IPS DF 6.9 (cell line): ENCODE measurements around the gene ZNF469.

Experiments
- DNase-seq: peaks from one replicate; pipeline ENCODE4 v3.0.0-alpha.2; 2013; ENCODE audit warnings: low read depth, low spot score
- H3K27ac ChIP-seq: one replicate; pipeline ENCODE4 v1.5.1; 2013; ENCODE audit warnings: low read length, control low read depth
- H3K27me3 ChIP-seq: 2 replicates; pipeline ENCODE4 v1.6.1; 2013; ENCODE audit warnings: mild to moderate bottlenecking, low read length; ENCODE audit not compliant: control insufficient read depth, insufficient read depth
- H3K36me3 ChIP-seq: 2 replicates; pipeline ENCODE4 v1.6.1; 2013; ENCODE audit warnings: low read length; ENCODE audit not compliant: control insufficient read depth, insufficient read depth
- H3K4me1 ChIP-seq: 2 replicates; pipeline ENCODE4 v1.6.1; 2013; ENCODE audit warnings: low read length; ENCODE audit not compliant: control insufficient read depth, insufficient read depth
- H3K4me3 ChIP-seq: 2 replicates; pipeline ENCODE4 v1.5.1; 2013; ENCODE audit warnings: mild to moderate bottlenecking, low read length
- H3K9me3 ChIP-seq: 2 replicates; pipeline ENCODE4 v1.6.1; 2013; ENCODE audit warnings: low read length, inconsistent platforms; ENCODE audit not compliant: control insufficient read depth, insufficient read depth
- WGBS: extraction: QIAGEN DNeasy Blood & Tissue Kit; methylation state at CpG from one replicate; pipeline ENCODE4 v1.1.7; 2013; ENCODE audit warnings: mixed read lengths, missing lambda C conversion rate; ENCODE audit not compliant: insufficient read length, insufficient coverage; 5-methylcytosine and 5-hydroxymethylcytosine counted together

ZNF469 gene

DNA sequence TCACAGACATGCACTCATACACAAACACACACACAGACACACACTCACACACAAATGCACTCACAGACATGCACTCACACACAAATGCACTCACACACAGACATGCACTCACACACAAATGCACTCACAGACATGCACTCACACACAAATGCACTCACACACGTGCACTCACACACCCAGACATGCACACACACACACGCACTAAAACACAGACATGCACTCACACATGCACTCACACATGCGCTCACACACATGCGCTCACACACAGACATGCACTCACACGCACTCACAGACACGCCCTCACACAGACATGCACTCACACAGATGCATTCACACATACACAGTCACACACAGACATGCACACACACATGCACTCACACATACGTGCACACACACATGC, 2.7 kb upstream of the ZNF469 start:
- Histone ChIP-seq H3K27me3 (peaks cover 22% of the 10 kb centered on the region), H3K9me3 (no peaks in the 10 kb centered on the region), H3K4me1 (peaks cover 17% of the 10 kb centered on the region), H3K36me3 (no peaks in the 10 kb centered on the region), H3K4me3 (no peak overlapping the region), H3K27ac (no peak overlapping the region)
- no peak for DNase-seq
- WGBS: no CpG with 5 or more reads among the region's 7 CpGs

DNA sequence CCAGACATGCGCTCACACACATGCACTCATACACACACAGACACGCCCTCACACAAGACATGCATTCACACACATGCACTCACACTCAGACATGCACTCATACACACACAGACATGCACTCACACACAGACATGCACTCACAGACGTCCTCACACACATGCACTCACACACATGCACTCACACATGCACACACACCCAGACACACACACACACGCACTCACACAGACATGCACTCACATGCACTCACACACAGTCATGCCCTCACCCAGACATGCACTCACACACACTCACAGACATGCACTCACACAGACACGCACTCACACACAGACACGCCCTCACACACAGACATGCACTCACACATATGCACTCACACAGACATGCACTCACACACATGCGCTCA, 2.1 kb upstream of the ZNF469 start:
- H3K27ac ChIP-seq: no peak overlapping the region
- H3K9me3 ChIP-seq: no peaks in the 10 kb centered on the region
- H3K4me3 ChIP-seq: no peak overlapping the region
- no peak for DNase-seq
- peaks cover 23% of the 10 kb centered on the region for H3K27me3 ChIP-seq
- no CpG with 5 or more reads among the region's 7 CpGs for WGBS
- H3K36me3 ChIP-seq: no peaks in the 10 kb centered on the region
- peaks cover 17% of the 10 kb centered on the region for H3K4me1 ChIP-seq

DNA sequence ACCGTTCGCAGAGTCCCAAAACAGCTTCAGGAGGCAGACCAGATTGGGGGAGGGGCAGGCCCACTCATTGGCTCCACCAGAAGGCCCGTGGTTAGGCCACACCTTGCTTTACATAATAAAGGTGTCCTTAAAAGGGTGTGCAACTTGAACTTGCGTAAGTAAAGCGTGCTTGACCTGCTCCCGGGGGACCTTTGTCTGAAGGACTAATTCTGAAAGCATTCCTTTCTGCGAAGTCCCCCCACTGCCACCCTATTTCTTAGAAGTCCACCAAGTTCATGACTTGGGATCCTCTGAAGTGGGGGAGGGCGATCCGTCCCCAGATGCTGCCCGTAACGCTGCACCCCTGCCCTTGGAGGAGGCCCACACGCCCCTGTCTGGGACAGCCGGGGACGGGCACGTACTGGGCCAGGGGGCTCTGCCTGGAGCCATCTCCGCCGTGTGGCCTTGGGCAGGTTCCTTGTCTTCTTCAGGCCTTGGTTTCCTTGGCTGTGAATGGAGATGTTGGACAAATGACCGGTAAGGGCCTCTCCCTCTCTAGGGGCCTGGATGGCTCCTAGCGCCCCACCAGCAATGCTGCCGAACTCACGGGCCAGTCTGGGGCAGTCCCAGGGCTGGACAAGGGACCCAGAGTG, 823 bp upstream of the ZNF469 start:
- no peaks in the 10 kb centered on the region for H3K36me3 ChIP-seq
- no CpG with 5 or more reads among the region's 21 CpGs for whole genome bisulfite sequencing
- H3K27me3 ChIP-seq: peaks cover 23% of the 10 kb centered on the region
- no peak overlapping the region for H3K4me3 ChIP-seq
- H3K9me3 ChIP-seq: no peaks in the 10 kb centered on the region
- H3K4me1 ChIP-seq: peaks cover 17% of the 10 kb centered on the region
- peak; percentile 39 for DNase-seq
- H3K27ac ChIP-seq: no peak overlapping the region

DNA sequence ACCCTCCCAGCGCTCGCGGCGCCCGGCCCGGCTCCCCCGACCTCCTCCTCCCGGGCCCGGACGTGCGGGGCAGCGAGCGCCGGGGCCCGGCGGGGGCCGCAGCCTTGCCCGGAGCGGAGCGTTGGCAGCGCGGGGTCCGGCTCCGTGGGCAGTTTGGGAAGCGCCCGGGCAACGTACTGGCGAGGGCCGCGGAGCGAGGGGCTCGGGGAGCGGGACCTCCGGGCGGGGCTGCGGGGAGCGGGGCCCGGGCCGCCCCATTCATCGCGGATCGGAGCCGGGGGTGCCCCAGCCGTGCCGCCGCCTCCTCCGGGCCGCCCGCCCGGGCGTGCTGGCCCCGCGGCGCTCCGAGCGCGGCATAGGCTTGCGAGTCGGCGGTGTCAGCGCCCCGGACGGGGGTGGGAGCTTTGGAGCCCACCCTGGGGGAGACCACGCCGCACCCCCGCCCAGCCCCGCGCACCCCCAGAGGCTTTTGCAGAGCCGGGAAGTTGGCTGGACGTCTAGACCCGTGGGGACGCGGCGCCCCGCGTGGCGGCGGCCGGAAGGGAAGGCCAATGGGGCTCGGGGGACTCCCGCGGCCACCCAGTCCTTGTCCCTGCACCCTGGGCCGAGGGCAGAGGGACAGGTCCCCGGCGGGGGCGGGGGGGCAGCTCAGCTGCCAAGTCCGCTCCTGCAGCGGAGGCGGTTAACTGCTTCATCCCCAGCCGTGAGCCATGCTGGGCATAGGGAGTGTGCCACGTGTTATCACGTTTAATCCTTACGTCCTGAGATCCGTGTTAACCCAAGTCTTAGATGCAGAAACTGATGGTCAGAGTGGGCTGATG, 852 bp downstream of the ZNF469 start:
- no peak for DNase-seq
- Histone ChIP-seq H3K27me3 (peaks cover 23% of the 10 kb centered on the region), H3K4me1 (peaks cover 17% of the 10 kb centered on the region), H3K36me3 (no peaks in the 10 kb centered on the region), H3K4me3 (peak overlapping the region; percentile 24; the same call in 1 of the 2 replicates), H3K9me3 (no peaks in the 10 kb centered on the region), H3K27ac (no peak overlapping the region)
- WGBS: no CpG with 5 or more reads among the region's 94 CpGs

DNA sequence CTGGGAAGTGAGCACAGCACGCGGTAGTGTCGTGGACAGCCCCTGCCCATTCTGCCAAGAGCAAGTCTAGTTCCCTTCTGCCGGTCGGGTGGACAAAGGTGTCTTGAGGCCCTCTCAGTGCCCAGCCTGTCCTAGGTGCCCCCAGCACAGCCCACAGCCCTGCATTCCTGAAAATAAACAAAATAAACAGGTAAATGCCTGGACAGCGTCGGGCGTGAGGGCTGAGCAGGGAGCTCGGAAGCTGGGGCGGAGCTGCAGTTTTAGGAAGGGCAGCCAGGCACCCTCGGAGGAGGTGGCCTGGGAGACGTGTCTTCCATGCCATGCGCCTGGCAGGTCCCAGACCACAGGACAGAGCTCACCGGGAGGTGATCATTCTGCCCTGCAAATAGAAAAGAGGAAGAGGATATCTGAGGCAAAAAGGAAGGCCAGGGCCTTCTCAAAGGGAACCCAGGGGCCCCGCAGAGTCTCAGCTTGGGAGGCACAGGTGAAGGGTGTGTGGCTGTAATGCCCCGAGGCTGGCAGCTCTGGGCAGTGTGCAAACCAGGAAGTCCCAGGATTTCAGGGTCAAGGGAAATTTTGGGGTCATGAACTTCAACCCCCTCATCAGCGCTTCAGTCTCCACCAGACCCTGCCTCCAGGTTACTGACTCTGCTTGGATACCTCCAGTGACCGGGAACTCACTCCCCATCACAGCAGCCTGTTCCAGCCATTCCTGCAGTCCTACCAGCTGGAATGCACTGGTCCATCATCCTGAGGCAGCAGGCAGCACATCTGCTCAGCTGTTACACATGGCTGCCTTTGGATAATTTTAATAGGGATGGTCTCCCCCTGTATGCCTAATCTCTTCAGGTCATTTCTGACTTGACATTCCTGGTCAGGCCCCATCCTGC, 1.7 kb downstream of the ZNF469 start:
- DNase-seq: no peak
- H3K27me3 ChIP-seq: peaks cover 23% of the 10 kb centered on the region
- no CpG with 5 or more reads among the region's 18 CpGs for WGBS
- H3K36me3 ChIP-seq: no peaks in the 10 kb centered on the region
- H3K27ac ChIP-seq: no peak overlapping the region
- no peak overlapping the region for H3K4me3 ChIP-seq
- H3K4me1 ChIP-seq: peaks cover 17% of the 10 kb centered on the region
- H3K9me3 ChIP-seq: no peaks in the 10 kb centered on the region

DNA sequence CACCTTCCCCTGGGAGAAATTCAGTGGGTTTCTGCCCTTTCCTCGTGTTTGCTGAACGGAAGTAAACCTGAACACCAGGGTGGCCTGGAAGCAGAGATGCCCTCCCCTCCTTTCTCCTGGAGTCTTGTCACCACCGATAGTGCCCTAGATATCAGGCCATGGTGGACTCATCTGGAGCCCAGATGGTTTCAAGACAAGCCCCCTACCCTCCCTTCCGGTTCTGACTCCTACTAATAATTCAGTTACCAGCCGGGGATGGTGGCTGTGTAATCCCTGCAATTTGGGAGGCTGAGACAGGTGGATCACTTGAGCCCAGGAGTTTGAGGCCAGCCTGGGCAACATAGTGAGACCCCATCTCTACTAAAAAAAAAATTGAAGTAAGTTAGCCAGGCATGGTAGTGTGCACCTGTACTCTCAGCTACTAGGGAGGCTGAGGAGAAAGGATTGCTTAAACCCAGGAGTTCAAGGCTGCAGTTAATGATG, 2.4 kb downstream of the ZNF469 start:
- Histone ChIP-seq H3K36me3 (no peaks in the 10 kb centered on the region), H3K27ac (no peak overlapping the region), H3K9me3 (no peaks in the 10 kb centered on the region), H3K4me1 (peaks cover 17% of the 10 kb centered on the region), H3K4me3 (no peak overlapping the region), H3K27me3 (peaks cover 23% of the 10 kb centered on the region)
- no peak for DNase-seq
- WGBS: no CpG with 5 or more reads among the region's 5 CpGs

DNA sequence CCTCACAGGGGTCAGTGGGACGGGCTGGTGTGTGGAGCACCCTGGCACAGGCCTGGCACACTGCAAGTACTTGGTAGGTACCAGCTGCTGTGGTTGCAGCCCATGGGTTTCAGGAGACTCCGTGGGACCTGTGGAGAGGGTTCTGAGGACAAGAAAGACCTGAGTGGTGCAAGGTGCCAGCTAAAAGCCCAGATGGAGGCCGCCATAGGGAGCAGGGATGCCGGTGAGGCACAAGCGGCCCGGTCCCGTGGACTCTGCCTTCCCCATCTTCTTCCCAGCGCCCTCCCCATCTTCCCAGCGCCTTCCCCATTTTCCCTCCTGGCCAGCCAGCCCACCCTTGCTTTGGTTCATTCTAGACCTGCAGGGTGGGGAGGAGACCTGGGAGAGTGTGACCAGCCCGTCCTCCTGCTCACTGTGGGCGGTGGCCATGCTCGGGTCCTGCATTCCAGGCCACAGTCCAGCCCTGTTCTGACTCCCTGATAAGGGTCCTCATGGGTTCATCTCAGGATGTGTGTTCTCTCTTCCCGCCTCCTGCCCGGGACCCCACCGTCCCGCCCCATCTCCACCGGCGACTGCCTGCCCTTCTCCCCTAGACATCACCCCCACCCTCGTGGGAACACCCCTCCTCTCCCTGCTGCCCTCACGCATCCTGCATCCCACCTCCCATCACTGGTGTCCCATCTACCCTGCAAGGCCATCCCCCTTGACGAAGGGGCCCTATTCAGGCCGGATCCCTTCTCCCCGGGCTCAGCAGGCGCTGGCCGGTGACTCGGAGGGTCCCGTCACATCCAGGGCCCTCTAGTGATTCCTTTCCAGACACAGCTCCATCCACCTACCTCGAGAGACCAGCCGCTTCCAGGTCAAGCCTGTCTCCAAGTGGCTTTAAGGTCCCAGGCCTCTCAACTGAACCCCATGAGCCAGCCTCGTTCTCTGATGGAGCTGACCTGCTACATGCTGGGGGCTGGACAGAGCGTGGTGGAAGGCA, 3.4 kb downstream of the ZNF469 start:
- no peak for DNase-seq
- WGBS: no CpG with 5 or more reads among the region's 31 CpGs
- H3K4me1 ChIP-seq: peaks cover 16% of the 10 kb centered on the region

DNA sequence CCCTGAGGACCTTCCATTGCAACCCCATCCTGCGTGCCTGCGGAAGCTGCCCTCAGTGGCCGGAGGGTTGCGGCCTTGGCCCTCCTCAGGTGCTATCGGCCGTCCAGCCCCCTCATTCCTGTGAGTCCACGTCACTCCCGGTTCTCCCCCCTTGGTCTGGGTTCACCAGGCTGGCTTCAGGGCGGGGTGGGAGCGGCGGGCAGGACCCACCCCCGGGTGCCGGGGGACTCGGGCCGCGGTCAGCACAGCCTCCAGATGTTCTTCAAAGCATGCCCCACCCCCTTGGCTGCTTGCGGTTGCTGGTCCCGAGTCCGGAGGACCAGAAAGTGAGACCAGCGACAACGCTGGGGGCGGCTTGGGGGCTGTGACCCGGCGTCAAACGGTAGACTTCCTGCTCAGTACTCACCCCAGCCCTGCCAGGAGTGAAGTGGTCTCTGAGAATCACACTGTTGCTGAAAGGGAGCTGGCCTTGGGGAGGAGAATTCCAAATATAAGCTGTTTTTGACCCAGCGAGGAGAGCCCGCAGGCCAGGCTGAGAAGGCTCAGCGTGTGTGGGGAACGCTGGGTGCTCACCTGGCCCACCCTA, 4.5 kb downstream of the ZNF469 start:
- Histone ChIP-seq H3K36me3 (no peaks in the 10 kb centered on the region), H3K27ac (no peak overlapping the region), H3K4me3 (no peak overlapping the region), H3K9me3 (no peaks in the 10 kb centered on the region), H3K27me3 (peaks cover 21% of the 10 kb centered on the region), H3K4me1 (peaks cover 8% of the 10 kb centered on the region)
- DNase-seq: no peak
- WGBS: no CpG with 5 or more reads among the region's 29 CpGs

More for the DNA sequence above, 3.4 kb downstream of the ZNF469 start:
- no peak overlapping the region for H3K27ac ChIP-seq
- peaks cover 23% of the 10 kb centered on the region for H3K27me3 ChIP-seq
- no peak overlapping the region for H3K4me3 ChIP-seq
- H3K9me3 ChIP-seq: no peaks in the 10 kb centered on the region
- H3K36me3 ChIP-seq: no peaks in the 10 kb centered on the region

DNA sequence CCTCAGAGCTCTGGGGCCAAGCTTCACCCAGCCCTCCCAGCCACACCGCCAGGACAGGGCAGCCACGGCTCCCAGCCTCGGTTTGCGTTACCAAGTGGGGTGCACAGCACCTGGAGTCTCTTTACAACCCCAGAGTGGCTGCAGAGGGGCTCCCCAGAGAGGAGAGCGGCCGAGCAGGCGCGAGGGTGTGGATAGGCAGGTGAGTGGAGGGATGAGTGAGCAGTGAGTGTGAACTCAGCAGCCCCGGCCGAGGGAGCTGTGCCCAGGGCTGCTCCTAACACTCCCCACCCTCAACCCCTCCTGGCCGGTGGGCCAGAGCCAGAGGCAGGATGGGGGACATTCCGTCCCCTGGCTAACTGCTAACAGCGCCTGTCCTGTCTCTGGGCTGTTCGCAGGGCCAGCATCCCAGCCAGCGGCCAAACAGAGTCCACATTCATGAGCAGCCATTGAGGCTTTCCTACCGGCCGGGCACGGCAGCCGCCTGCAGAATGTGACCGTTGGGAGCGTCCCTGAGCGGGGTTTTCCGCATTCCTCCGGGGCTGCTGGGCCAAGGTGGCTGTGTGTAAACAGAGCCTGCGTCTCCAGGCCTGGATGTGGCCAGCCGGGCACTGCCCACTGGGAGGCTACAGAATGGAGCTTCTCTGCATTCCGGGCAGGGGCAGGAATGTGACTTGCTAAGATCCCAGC, 5.3 kb downstream of the ZNF469 start:
- no peak for DNase-seq
- no peaks in the 10 kb centered on the region for H3K36me3 ChIP-seq
- peaks cover 16% of the 10 kb centered on the region for H3K27me3 ChIP-seq
- H3K4me3 ChIP-seq: no peak overlapping the region
- H3K9me3 ChIP-seq: no peaks in the 10 kb centered on the region
- no peak overlapping the region for H3K27ac ChIP-seq
- H3K4me1 ChIP-seq: peaks cover 4% of the 10 kb centered on the region
- WGBS: no CpG with 5 or more reads among the region's 27 CpGs
